Muscle of arm (tissue), 12 donors: ENCODE results near the gene GJC1. TPM values are rescaled to one million over a fixed set of nuclear protein-coding genes. Genes with fewer than 3 reads are reported as not detected.

Experiments used
- DNase-seq: peaks from one replicate; pipeline ENCODE4 v3.0.0-alpha.2; 2013
- polyA plus RNA-seq, 12 donors: library from polyadenylated mRNA; unstranded; fragments of 120-200 nt; gene quantifications; one replicate each; pipeline ENCODE4 v1.2.1, GENCODE V29; 2013; ENCODE audit not compliant: insufficient read length in 12 of 12

GJC1 gene
- polyA plus RNA-seq, 12 donors: 16.3 to 32.0 (median 21.9) TPM; not detected in 1

DNA sequence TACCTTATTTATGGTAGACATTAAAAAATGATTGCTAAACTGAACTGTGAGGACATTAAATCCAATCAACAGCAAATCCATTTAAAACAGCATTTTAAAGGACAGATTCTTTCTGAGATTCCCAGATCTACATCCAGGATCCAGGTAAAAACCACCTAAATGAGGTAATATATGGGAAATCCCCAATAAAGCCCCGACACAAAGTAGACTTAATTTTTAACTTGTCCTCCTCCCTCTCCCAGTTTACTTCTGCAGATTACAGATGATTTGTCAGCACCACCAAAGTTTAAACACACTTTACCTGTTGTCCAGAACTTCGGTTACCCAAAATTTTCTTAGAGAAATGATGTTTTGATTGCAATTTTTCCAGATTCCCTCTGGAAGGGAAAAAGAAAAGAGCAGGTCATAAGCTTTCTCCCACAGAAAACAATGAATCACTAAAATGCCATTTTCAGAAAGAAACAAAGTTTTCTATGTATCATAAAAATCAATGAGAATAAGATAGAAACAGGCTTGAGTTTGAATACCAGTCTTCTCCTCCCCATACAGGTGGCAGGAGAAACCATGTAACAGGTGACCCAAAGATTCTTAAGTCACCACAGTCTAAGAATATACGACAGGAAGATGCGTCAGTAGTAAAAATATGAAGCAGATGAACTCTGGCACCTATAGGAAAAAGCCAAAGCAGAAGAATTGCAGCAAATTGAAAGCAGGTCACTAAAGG lies 22.8 kb downstream of the GJC1 start:
- DNase-seq: no peak

DNA sequence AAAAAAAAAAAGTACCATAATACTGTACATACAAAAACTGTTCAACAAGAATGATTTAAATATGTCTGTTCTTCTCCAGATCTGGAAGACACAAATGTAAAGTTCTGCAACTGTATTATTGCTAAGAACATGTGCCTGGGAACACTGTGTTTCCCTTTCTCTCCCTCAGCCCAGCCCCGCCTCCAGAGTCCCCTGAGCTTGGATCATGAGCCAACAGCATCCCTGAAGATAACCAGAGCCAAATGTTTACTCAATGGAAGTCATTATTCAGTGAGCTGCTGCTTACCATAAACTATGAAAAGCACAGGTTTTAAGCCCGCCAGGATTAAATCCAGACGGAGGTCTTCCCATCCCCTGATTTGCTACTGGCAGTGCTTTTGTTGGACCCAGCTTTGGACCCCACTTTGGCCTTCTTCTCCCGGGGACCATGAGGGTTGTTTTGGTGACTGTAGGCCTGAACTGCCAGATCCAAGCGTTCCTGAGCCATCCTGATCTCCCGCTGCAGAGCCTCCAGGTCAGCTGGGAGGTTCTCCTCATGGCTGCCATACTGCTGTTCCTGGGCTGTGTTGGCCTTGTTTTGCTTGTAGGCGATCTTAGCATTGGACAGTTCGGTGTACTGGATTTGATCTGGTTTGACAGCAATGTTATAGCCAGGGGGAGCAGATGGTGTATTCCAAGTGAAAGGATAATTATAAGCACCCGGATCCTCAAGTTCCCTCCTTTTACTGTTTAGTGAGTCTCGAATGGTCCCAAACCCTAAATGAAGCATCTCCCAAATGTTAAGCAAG lies 25.6 kb downstream of the GJC1 start:
- DNase-seq: peak; percentile 55

GRCh38 chr17:44801880-44802279 lies 28.2 kb downstream of the GJC1 start:
- DNase-seq: no peak

GRCh38 chr17:44798356-44798755 lies 31.7 kb downstream of the GJC1 start:
- DNase-seq: no peak

GRCh38 chr17:44797802-44798201 lies 32.3 kb downstream of the GJC1 start:
- DNase-seq: no peak

GRCh38 chr17:44796731-44797130 lies 33.4 kb downstream of the GJC1 start:
- DNase-seq: no peak

- no peak for DNase-seq
Measured at GRCh38 chr17:44795928-44796327, 34.2 kb downstream of the GJC1 start.

- no peak for DNase-seq
Measured at GRCh38 chr17:44795421-44795820, 34.7 kb downstream of the GJC1 start.

DNA sequence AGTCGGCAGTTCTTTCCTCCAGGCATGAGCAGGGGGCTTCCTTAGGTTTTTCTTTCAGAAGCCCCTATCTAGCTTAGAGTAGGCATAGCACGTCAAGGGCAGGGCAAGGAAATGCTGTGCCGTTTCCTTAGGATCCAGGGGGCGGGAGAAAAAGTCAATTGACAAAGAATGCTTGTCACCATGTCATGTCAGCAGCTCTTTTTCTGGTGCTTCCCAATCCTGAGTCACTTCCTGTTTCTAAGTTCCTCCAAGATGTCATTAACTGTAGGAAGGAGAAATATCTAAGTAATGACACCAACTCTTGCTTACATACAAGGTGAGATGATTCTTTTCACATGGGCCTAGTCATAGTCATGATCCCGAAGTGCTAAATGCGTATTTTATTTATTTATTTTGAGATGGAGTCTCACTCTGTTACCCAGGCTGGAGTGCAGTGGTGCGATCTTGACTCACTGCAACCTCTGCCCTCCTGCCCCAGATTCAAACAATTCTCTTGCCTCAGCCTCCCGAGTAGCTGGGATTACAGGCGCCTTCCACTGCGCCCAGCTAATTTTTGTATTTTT lies 35.2 kb downstream of the GJC1 start:
- DNase-seq: no peak

DNA sequence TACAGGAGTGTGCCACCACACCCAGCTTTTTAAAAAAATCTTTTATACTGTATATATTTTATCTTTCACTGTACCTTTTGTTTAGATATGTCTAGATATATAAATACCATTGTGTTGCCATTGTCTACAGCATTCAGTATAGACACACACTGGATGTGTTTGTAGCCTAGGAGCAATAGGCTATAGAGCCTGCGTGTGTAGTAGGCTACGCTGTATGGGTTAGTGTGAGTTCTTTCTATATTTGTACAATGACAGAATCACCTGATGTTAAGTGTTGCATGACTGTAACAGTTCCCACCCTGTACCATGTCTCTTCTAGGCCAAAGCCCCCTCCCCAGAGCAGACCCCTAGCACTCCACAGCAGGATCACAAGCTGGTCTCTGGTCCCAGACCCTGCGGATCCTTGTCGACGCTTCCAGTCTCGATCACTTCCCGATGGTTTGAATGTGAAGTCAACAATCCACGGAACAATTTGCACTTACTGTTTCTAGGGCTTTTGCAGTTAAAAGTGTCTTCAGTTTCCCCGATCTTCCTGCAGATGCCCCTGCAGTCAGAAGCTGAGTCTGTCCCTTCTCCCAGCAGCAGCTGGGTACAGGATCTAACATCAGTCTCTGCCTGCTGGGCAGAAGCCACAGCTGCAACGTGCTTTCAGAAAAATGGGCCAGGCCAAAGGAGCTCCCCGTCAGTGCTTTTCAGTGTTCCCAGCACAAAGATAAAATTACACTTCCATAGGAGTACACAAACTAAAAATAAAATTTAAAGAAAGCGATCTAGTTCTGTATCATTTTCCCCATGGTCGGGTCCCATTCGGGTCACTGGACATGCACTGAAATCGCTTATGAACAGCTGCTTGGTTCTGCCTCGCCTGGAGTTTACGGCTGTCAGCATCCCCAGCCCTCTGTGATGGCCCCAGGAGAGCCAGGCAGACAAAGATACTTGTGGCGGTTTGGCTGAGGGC lies 35.9 kb downstream of the GJC1 start:
- no peak for DNase-seq

- DNase-seq: no peak
Measured at GRCh38 chr17:44792276-44792675, 37.8 kb downstream of the GJC1 start.

DNA sequence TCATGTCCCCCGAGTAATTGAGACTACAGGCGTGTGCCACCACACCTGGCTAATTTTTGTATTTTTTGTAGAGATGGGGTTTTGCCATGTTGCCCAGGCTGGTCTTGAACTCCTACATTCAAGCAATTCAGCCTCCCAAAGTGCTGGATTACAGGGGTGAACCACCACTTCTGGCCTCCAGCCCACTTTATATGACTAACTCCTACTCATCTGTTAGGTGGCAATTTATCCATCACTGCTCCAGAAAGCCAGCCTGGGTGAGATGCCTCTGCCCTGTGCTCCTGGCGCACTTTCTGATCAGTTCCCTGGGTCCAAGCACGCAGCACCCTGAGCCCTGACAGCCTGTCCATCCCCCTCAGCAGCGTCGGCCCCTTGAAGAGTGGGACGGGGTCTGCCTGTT lies 41.9 kb downstream of the GJC1 start:
- no peak for DNase-seq

DNA sequence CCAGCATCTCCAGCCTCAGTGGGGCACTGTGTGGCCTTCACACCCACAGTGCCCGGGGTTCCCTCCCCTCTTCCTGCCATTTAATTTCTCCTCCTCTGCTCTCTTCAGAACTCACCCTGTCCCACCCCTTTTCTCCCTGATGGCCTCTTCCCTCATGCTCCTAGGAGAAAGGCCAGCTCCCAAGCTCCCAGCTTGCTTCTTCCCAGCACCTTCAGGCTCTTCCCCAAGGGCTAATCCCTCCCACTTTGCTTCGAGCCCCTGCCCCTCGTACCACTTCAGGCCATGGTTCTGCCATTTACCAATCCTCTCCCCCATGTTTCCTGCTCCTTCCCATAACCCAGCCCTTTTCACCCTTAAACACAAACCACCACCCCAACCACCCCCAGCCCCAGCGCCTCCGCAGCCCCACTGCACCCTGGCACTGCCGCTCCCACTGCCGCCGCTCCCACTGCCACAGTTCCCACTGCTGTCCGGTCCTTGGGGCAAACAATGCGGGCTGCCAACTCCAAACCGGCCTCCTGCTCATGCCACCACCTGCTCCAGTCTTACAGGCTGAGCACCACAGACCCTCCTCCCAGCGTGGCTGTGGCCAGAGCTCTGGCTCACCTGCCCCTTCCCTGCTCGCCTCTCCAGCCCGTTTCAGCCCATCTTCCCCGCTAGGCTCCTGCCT lies 42.7 kb downstream of the GJC1 start:
- no peak for DNase-seq

GRCh38 chr17:44786551-44787081 lies 43.5 kb downstream of the GJC1 start:
- no peak for DNase-seq

DNA sequence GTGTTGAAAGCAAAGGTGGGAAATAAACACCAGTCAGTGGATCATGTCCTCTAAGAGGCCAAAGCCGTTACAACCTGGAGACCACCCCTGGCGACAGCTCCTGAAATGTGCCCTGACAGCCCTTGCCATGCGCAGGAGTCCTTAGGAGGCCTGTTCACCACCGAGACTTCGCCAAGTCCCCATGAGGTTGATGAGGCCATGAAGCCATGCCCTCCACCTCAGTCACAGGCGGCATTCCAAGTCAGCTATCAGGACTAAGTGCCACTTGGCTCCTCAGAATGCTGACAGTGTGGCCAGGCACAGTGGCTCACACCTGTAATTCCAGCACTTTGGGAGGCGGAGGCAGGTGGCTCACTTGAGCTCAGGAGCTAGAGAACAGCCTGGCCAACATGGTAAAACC lies 44.2 kb downstream of the GJC1 start:
- DNase-seq: no peak

- DNase-seq: no peak
Measured at GRCh38 chr17:44782326-44782850, 47.7 kb downstream of the GJC1 start.

DNA sequence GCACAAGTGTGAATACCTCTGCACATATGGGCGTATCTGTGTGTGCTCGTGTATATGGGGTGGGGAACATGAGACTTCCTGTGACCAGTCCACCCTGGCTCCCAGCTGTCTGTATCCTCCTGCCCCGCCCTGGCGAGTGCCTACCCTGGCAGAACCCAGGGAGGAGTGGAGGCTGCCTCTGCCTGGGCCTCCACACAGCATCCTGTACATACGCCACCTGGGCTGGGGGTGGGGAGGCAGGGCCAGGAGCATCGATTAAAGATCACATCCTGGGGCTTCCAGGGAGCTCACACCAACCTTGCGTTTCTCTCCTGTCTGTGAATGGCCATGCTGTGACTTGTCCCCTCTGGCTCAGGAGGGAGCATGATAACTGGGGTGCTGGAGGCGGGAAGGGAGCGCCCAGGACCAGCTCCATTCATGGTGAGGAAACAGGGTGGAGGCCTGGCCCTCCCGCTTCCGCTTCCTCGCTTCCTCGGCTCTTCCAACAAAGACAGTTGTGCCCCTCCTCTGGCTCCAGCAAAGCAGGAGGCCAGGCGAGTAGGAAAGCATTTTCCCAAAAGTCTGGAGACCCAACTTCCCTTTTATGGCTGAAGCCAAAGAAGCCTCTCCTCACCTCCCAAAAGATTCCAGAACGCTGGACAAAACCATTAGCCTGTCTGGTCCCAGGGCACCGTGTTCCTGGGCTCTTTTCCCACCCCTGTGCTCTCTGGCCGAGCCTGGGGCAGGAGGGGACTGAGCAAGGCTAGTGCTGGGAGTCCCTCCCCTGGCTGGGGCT lies 48.3 kb downstream of the GJC1 start:
- peak; percentile 75 for DNase-seq

- no peak for DNase-seq
Measured at GRCh38 chr17:44780845-44781480, 49.1 kb downstream of the GJC1 start.

GRCh38 chr17:44780161-44780560 lies 49.9 kb downstream of the GJC1 start:
- DNase-seq: no peak
